GM23338 (cell line): Measurements from ENCODE around the gene OOEP. TPM values are rescaled to one million over a fixed set of nuclear protein-coding genes. Genes with fewer than 3 reads are reported as not detected.
"Not testable (repeated sequence)": the region's sequence is repeated elsewhere in the genome, so short reads cannot be mapped to it uniquely, and the experiment has no call there.

Experiments used
- ATAC-seq: fragments of 200-7000 bp; cut with Tn5 transposase; 3 replicates; pipeline ENCODE4 v1.9.1; 2020
- DNase-seq: peaks from one replicate; pipeline ENCODE4 v3.0.0-alpha.2; 2015; ENCODE audit warnings: low spot score
- H2AFZ ChIP-seq: fragments of 200-600 bp; sonication (generic); 2 replicates; pipeline ENCODE4 v1.8.0; 2016; ENCODE audit warnings: antibody characterized with exemption, mild to moderate bottlenecking, moderate library complexity
- H3F3A ChIP-seq: fragments of 200-600 bp; sonication (generic); replicated peaks from 2 replicates; pipeline ENCODE4 v1.8.0; 2017; ENCODE audit warnings: antibody characterized with exemption, mixed run types, low read depth
- H3K27ac ChIP-seq: fragments of 200-600 bp; sonication (generic); 2 replicates; pipeline ENCODE4 v1.6.1; 2016; ENCODE audit warnings: low read depth
- H3K27me3 ChIP-seq: fragments of 200-600 bp; sonication (generic); 2 replicates; pipeline ENCODE4 v1.8.0; 2016; ENCODE audit warnings: mild to moderate bottlenecking, mixed run types, moderate library complexity; ENCODE audit not compliant: insufficient read depth
- H3K36me3 ChIP-seq: fragments of 200-600 bp; sonication (generic); 2 replicates; pipeline ENCODE4 v1.8.0; 2016; ENCODE audit warnings: mild to moderate bottlenecking; ENCODE audit not compliant: insufficient read depth
- H3K4me1 ChIP-seq: fragments of 200-600 bp; sonication (generic); 2 replicates; pipeline ENCODE4 v1.8.0; 2016; ENCODE audit warnings: mild to moderate bottlenecking, moderate library complexity; ENCODE audit not compliant: insufficient read depth
- H3K4me2 ChIP-seq: fragments of 200-600 bp; sonication (generic); 2 replicates; pipeline ENCODE4 v1.7.1; 2017; ENCODE audit warnings: mixed run types
- H3K4me3 ChIP-seq: fragments of 200-600 bp; sonication (generic); 2 replicates; pipeline ENCODE4 v1.6.1; 2016; ENCODE audit warnings: mixed run types
- H3K79me2 ChIP-seq: fragments of 200-600 bp; sonication (generic); replicated peaks from 2 replicates; pipeline ENCODE4 v1.8.0; 2017; ENCODE audit warnings: mild to moderate bottlenecking; ENCODE audit not compliant: insufficient read depth
- H3K9me2 ChIP-seq: fragments of 200-600 bp; sonication (generic); 2 replicates; pipeline ENCODE4 v1.8.0; 2017; ENCODE audit not compliant: insufficient read depth
- H4K20me1 ChIP-seq: fragments of 200-600 bp; sonication (generic); replicated peaks from 2 replicates; pipeline ENCODE4 v1.8.0; 2017; ENCODE audit warnings: mild to moderate bottlenecking; ENCODE audit not compliant: insufficient read depth
- H3K27ac Mint-ChIP-seq: 2 replicates; pipeline ENCODE4 v1.8.0; 2020; ENCODE audit warnings: inconsistent platforms, mild to moderate bottlenecking, moderate library complexity, mixed read lengths
- H3K27me3 Mint-ChIP-seq: 3 replicates; pipeline ENCODE4 v1.8.0; 2022; ENCODE audit warnings: low read depth, mild to moderate bottlenecking, moderate library complexity, mixed read lengths, inconsistent platforms; ENCODE audit not compliant: insufficient read depth, poor library complexity
- H3K36me3 Mint-ChIP-seq: 3 replicates; pipeline ENCODE4 v1.8.0; 2021; ENCODE audit warnings: low read depth, mild to moderate bottlenecking, inconsistent platforms, moderate library complexity, mixed read lengths
- H3K4me1 Mint-ChIP-seq: 3 replicates; pipeline ENCODE4 v1.8.0; 2020; ENCODE audit warnings: mild to moderate bottlenecking, inconsistent platforms, mixed read lengths
- H3K4me3 Mint-ChIP-seq: 3 replicates; pipeline ENCODE4 v1.8.0; 2021; ENCODE audit warnings: moderate library complexity, mild to moderate bottlenecking, inconsistent platforms, mixed read lengths
- H3K9me3 Mint-ChIP-seq: 3 replicates; pipeline ENCODE4 v1.8.0; 2020; ENCODE audit warnings: moderate library complexity, mild to moderate bottlenecking, inconsistent platforms, mixed read lengths
- CREB1 ChIP-seq: fragments of 250-450 bp; sonication (Bioruptor Pico); IDR thresholded peaks from 2 replicates; pipeline ENCODE4 v1.5.0; 2020; ENCODE audit warnings: low read depth, mild to moderate bottlenecking, moderate library complexity
- CTCF ChIP-seq, 2 experiments: fragments of 200-600 bp in 1 of 2; sonication (generic) in 1 of 2; conservative IDR thresholded peaks; 2 replicates each; pipeline versions ENCODE4 v1.5.1 to v1.6.1; 2016 to 2017; ENCODE audit warnings: antibody characterized with exemption in 2 of 2, low read depth in 2 of 2, mild to moderate bottlenecking in 2 of 2, moderate library complexity in 1 of 2
- ETS1 ChIP-seq: IDR thresholded peaks from 2 replicates; pipeline ENCODE4 v1.6.1; 2016; ENCODE audit warnings: antibody characterized with exemption
- JUNB ChIP-seq: IDR thresholded peaks from one replicate; pipeline ENCODE4 v1.6.1; 2016; ENCODE audit warnings: antibody characterized with exemption; ENCODE audit not compliant: unreplicated experiment
- NANOG ChIP-seq: IDR thresholded peaks from 2 replicates; pipeline ENCODE4 v1.6.1; 2016; ENCODE audit warnings: antibody characterized with exemption, borderline replicate concordance
- STAT1 ChIP-seq: IDR thresholded peaks from one replicate; pipeline ENCODE4 v1.6.1; 2016; ENCODE audit warnings: antibody characterized with exemption; ENCODE audit not compliant: unreplicated experiment
- ZNF114 ChIP-seq: fragments of 250-450 bp; sonication (Bioruptor Pico); IDR thresholded peaks from 2 replicates; pipeline ENCODE4 v1.5.0; 2020; ENCODE audit warnings: mild to moderate bottlenecking, moderate library complexity
- polyA plus RNA-seq: library from polyadenylated mRNA; unstranded; fragments of >200 nt; fragmentation: Nextera tagmentation; extraction: Ambion mirVana; gene quantifications from 2 replicates; pipeline ENCODE4 v1.2.1, GENCODE V29; 2016
- total RNA-seq: library from RNA; depleted of rRNA; stranded (reverse); fragments of >200 nt; shearing (Covaris generic); gene quantifications from 2 replicates; pipeline ENCODE4 v1.2.3, GENCODE V29; 2014

Gene OOEP
- total and polyA plus RNA-seq, 2 experiments from 2014 or later: 0.73 TPM; not detected in 1

DNA sequence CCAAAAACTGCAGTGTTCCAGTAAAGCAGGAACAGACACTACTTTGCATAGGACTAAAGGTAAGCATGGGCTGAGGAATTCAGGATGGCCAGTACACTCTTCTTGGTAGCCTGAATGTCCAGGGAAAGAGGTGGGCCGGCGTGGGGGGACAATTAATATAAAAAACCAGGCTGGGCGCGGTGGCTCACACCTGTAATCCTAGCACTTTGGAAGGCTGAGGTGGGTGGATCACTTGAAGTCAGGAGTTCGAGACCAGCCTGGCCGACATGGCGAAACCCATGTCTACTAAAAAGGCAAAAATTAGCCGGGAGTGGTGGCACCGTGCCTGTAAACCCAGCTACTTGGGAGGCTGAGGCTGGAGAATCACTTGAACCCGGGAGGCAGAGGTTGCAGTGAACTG lies 11.8 kb upstream of the OOEP start:
- not testable (repeated sequence) for H3K4me1 ChIP-seq, H4K20me1 ChIP-seq, H3K27me3 Mint-ChIP-seq, H3K79me2 ChIP-seq, H3K36me3 Mint-ChIP-seq, H3K4me2 ChIP-seq, H3K4me3 ChIP-seq, H3K27ac ChIP-seq, H3K9me2 ChIP-seq, DNase-seq, ATAC-seq, H3K4me1 Mint-ChIP-seq, H3K27ac Mint-ChIP-seq, H3K9me3 Mint-ChIP-seq, H3K27me3 ChIP-seq, H3K36me3 ChIP-seq, H3F3A ChIP-seq, H3K4me3 Mint-ChIP-seq
- peak overlapping the region; percentile 80 for H2AFZ ChIP-seq

DNA sequence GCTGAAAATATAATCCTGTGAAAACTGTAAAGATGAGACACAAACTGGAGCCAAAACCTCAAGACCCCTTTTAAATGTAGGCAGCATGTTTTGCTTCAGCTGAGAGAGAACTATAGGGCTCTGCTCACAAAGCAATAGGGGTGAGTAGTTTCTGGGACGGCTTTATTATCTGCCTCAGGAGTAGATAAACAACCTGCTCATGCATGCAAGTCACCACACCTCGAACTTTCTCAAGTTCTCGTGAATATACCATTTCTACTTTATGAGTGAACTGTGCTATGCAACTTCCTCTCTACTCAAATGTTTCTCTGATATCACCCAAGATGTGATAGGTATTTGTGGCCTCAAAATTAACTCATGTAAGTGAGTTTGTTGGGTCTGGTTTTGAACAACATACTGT lies 7.5 kb upstream of the OOEP start:
- no peaks in the 10 kb centered on the region for H3K79me2 ChIP-seq
- H3K4me1 ChIP-seq: no peaks in the 10 kb centered on the region
- no peak for DNase-seq
- no peak overlapping the region for H3K27ac Mint-ChIP-seq
- no peaks in the 10 kb centered on the region for H3K36me3 ChIP-seq
- no peak overlapping the region for H3K4me3 Mint-ChIP-seq
- no peaks in the 10 kb centered on the region for H3K9me2 ChIP-seq
- H3K27ac ChIP-seq: no peak overlapping the region
- H3K4me3 ChIP-seq: no peak overlapping the region
- no peaks in the 10 kb centered on the region for H3F3A ChIP-seq
- TF ChIP-seq NANOG (no peak), STAT1 (no peak), JUNB (no peak), CTCF (conservative IDR thresholded peaks at IDR 0.05; ENCODE audit: low read depth in 2 of 2) (no peak), ZNF114 (no peak)
- ATAC-seq: no peak
- no peaks in the 10 kb centered on the region for H3K27me3 Mint-ChIP-seq
- H3K4me2 ChIP-seq: no peak overlapping the region
- H3K4me1 Mint-ChIP-seq: no peaks in the 10 kb centered on the region
- H2AFZ ChIP-seq: no peak overlapping the region; the same call in 1 of the 2 replicates
- peaks cover 4% of the 10 kb centered on the region; the same call in 2 of the 3 replicates for H3K9me3 Mint-ChIP-seq
- H4K20me1 ChIP-seq: no peaks in the 10 kb centered on the region
- H3K36me3 Mint-ChIP-seq: no peaks in the 10 kb centered on the region
- H3K27me3 ChIP-seq: no peaks in the 10 kb centered on the region

- H3K36me3 ChIP-seq: no peaks in the 10 kb centered on the region
- H3K79me2 ChIP-seq: no peaks in the 10 kb centered on the region
- no peaks in the 10 kb centered on the region for H3K4me1 ChIP-seq
- Mint-ChIP-seq H3K9me3 (peaks cover 10% of the 10 kb centered on the region; the same call in 2 of the 3 replicates), H3K27me3 (no peaks in the 10 kb centered on the region), H3K36me3 (no peaks in the 10 kb centered on the region), H3K4me1 (no peaks in the 10 kb centered on the region), H3K27ac (no peak overlapping the region), H3K4me3 (no peak overlapping the region)
- no peaks in the 10 kb centered on the region for H3K9me2 ChIP-seq
- H3K4me3 ChIP-seq: no peak overlapping the region
- H3K27ac ChIP-seq: no peak overlapping the region
- no peak overlapping the region for H2AFZ ChIP-seq
- H3K4me2 ChIP-seq: no peak overlapping the region
- no peaks in the 10 kb centered on the region for H4K20me1 ChIP-seq
- TF ChIP-seq NANOG (no peak), ETS1 (no peak), CREB1 (CRISPR knock-in tag) (no peak)
- DNase-seq: no peak
- no peaks in the 10 kb centered on the region for H3K27me3 ChIP-seq
- ATAC-seq: no peak
- H3F3A ChIP-seq: no peaks in the 10 kb centered on the region
Measured at GRCh38 chr6:73375216-73375615, 5.5 kb upstream of the OOEP start.
